ENCODE measurements around the gene PTF1A. TPM values are rescaled to one million over a fixed set of nuclear protein-coding genes. Genes with fewer than 3 reads are reported as not detected.
"Not testable (repeated sequence)": the region's sequence is repeated elsewhere in the genome, so short reads cannot be mapped to it uniquely, and the experiment has no call there.

The PTF1A gene
- total RNA-seq, 4 donors from 2014 or later = not detected

DNA sequence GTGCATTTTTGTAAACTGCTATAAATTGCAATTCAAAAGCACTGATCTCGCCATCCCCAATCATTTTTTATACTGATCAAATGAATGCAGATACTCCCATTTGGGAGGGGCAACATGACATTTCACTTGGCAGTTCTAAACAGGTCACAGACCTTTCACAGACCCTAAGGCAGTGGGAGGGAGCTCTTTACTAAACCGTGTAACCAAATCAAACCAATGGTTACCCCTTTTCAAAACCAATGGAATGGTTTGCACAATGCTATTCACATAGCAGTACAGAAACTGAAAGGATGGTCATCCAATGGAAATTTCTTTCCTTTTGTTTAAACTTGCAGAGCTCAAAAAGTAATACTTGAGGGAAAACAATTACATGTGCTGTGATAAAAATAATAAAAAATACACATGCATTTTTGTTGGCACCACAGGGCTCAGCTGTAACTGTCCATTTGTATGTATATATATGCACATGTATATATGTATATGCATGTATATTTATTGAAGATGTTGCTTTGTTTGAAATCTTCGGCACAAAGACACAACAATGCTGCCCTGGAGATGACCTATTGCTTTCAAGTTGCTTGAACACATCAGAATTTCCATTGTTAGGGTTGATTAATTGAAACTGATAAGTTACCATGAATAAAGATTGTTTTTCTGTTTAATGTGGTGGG, 14.0 kb downstream of the PTF1A start:
- no peaks in the 10 kb centered on the region for H3K4me1 ChIP-seq
- H3K36me3 ChIP-seq = no peaks in the 10 kb centered on the region
- H3K27ac ChIP-seq = no peak overlapping the region
- intact Hi-C loops (cut with DNase I) = no loop called here
- DNase-seq = no peak
- no peak for TF ChIP-seq POLR2A (IDR thresholded peaks at IDR 0.05)
- TF ChIP-seq, protein P1, sequence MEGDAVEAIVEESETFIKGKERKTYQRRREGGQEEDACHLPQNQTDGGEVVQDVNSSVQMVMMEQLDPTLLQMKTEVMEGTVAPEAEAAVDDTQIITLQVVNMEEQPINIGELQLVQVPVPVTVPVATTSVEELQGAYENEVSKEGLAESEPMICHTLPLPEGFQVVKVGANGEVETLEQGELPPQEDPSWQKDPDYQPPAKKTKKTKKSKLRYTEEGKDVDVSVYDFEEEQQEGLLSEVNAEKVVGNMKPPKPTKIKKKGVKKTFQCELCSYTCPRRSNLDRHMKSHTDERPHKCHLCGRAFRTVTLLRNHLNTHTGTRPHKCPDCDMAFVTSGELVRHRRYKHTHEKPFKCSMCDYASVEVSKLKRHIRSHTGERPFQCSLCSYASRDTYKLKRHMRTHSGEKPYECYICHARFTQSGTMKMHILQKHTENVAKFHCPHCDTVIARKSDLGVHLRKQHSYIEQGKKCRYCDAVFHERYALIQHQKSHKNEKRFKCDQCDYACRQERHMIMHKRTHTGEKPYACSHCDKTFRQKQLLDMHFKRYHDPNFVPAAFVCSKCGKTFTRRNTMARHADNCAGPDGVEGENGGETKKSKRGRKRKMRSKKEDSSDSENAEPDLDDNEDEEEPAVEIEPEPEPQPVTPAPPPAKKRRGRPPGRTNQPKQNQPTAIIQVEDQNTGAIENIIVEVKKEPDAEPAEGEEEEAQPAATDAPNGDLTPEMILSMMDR (IDR thresholded peaks at IDR 0.05) = no peak
- 25 to 29% methylated on average over 3 of the region's 3 CpGs for WGBS, 2 donors
- no peaks in the 10 kb centered on the region for H3K9me3 ChIP-seq
- no peak overlapping the region for H3K4me3 ChIP-seq
- H3K27me3 ChIP-seq = peaks cover 0 to 58% (median 0%) of the 10 kb centered on the region in 4 donors

DNA sequence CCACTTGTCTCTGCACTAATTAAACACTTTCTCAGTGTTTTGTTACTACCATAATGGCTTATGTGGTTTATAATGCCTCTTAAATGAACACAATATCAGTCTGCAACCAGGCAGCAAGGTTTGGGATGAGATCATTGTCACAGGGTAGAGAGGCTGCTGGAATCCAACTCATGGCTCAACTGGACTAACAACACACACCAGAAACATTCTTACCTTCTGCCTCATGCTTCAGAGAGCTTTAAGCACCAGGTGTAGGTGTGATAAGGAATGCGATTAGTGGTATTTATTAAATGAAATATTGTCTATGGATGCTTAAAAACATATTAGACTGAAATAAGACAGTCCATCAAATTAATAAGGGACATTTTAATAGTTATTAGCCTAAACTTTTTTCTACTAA, 25.4 kb downstream of the PTF1A start:
- H3K9me3 ChIP-seq = no peaks in the 10 kb centered on the region
- H3K27me3 ChIP-seq = no peaks in the 10 kb centered on the region
- H3K4me3 ChIP-seq = no peak overlapping the region
- H3K36me3 ChIP-seq = no peaks in the 10 kb centered on the region
- H3K27ac ChIP-seq = no peak overlapping the region
- no peaks in the 10 kb centered on the region for H3K4me1 ChIP-seq
- DNase-seq = no peak
- intact Hi-C loops (cut with DNase I) = no loop called here
- TF ChIP-seq, protein P1 (IDR thresholded peaks at IDR 0.05) = no peak
- no peak for TF ChIP-seq POLR2A (IDR thresholded peaks at IDR 0.05)
- WGBS, 2 donors = 78 to 82% methylated on average over 1 of the region's 1 CpG

DNA sequence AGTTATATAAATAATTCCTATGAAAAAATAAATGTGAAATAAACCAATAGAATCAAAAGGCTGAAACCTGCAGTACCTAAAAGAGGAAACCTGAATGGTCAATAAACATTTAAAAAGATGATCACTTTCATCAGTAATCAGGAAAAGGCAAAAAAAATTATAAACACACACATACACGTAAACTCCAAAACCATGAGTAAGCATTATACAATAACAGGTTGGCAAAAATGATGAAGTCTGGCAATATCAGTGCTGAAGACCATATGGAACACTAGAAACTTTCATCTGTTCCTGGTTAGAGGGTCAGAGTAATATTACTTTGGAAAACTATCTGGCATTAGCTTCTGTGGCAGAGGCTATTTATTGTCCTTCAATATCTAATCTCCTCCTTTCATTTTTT, 38.5 kb downstream of the PTF1A start:
- 52 to 70% methylated on average over 1 of the region's 1 CpG for WGBS, 2 donors
- no peaks in the 10 kb centered on the region for H3K9me3 ChIP-seq
- no peak for DNase-seq
- no peak overlapping the region for H3K27ac ChIP-seq
- no peaks in the 10 kb centered on the region for H3K36me3 ChIP-seq
- no peaks in the 10 kb centered on the region for H3K4me1 ChIP-seq
- intact Hi-C loops (cut with DNase I) = no loop called here
- H3K4me3 ChIP-seq = no peak overlapping the region
- H3K27me3 ChIP-seq = no peaks in the 10 kb centered on the region
- TF ChIP-seq, protein P1 (IDR thresholded peaks at IDR 0.05) = no peak
- TF ChIP-seq POLR2A (IDR thresholded peaks at IDR 0.05) = no peak

DNA sequence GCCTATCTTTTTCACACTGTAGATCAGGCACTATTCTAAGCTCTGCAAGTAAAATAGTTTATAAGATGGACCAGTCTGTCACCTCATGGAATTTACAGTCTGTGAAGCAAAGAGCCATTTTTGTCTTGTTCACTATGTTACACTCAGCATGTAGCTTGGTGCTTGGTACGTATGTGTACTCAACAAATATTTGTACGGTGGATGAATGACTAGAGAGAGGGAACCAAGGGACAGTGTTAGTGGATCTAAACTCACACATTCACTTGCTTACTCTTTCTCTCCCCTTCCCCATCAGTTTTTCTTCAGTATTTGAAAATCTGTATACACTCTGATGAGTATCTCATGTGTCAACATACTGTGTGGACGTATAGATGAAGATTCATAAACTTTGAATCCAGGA, 45.9 kb downstream of the PTF1A start:
- Histone ChIP-seq H3K36me3 (no peaks in the 10 kb centered on the region), H3K27me3 (no peaks in the 10 kb centered on the region), H3K4me1 (no peaks in the 10 kb centered on the region), H3K27ac (no peak overlapping the region), H3K9me3 (no peaks in the 10 kb centered on the region), H3K4me3 (no peak overlapping the region)
- intact Hi-C loops (cut with DNase I) = no loop called here
- WGBS, 2 donors = 28 to 48% methylated on average over 3 of the region's 3 CpGs
- no peak for DNase-seq
- no peak for TF ChIP-seq POLR2A (IDR thresholded peaks at IDR 0.05)
- TF ChIP-seq, protein P1 (IDR thresholded peaks at IDR 0.05) = no peak

GRCh38 chr10:23241779-23242178, 49.7 kb downstream of the PTF1A start:
- H3K36me3 ChIP-seq; H3K4me1 ChIP-seq; H3K9me3 ChIP-seq; H3K27ac ChIP-seq; H3K4me3 ChIP-seq; intact Hi-C loops (cut with DNase I); H3K27me3 ChIP-seq; DNase-seq: not testable (repeated sequence)
- 54 to 90% methylated on average over 1 of the region's 1 CpG for WGBS, 2 donors

Small RNA genes lying within 50 kb of the gene (small RNA-seq; reads per million reads assigned to genes)
- 0 reads per million in 4 donors for gene RF00561

Other genes starting within 250 kb of the PTF1A start
- gene MSRB2, start 96.7 kb upstream of the PTF1A start, total RNA-seq = 10 to 100 TPM in 2 of 4 donors, 1 to 10 TPM in 2; 8.7 to 19.3 (median 13.7) TPM
- under 1 TPM in 2 of 4 donors, not detected in 2; 0.18 to 0.27 TPM for gene C10orf67, start 152.5 kb downstream of the PTF1A start, total RNA-seq
- 10 to 100 TPM in 1 of 4 donors, 1 to 10 TPM in 3; 4.3 to 10.1 (median 6.4) TPM for gene OTUD1, start 246.8 kb downstream of the PTF1A start, total RNA-seq

Measured in esophagus squamous epithelium (tissue), 5 donors.